Measurements from ENCODE around the gene BLACAT1.

GRCh38 chr1:205451202-205451601, 4.6 kb downstream of the BLACAT1 start:
- TF ChIP-seq CTCF (IDR thresholded peaks at IDR 0.05) (no peak), POLR2AphosphoS5 (IDR thresholded peaks at IDR 0.05) (no peak)
